ENCODE results near the gene CYB561. TPM values are rescaled to one million over a fixed set of nuclear protein-coding genes. Genes with fewer than 3 reads are reported as not detected.

CYB561 gene
- total RNA-seq, 2 donors from 2014 or later: 76.9 to 170 TPM

- Histone ChIP-seq H3K27me3 (replicated peaks; ENCODE audit: insufficient read depth) (no peaks in the 10 kb centered on the region), H3K4me1 (replicated peaks) (no peaks in the 10 kb centered on the region), H3K36me3 (no peaks in the 10 kb centered on the region), H3K4me3 (no peak overlapping the region), H3K27ac (no peak overlapping the region), H3K9me3 (no peaks in the 10 kb centered on the region)
- intact Hi-C loops (cut with DNase I): no loop called here
- WGBS: 51% methylated on average over 4 of the region's 4 CpGs
- TF ChIP-seq POLR2AphosphoS5 (IDR thresholded peaks at IDR 0.05) (no peak), CTCF (IDR thresholded peaks at IDR 0.05) (no peak), POLR2A (IDR thresholded peaks at IDR 0.05) (no peak)
- DNase-seq (ENCODE audit: low spot score): no peak
Measured at GRCh38 chr17:63399856-63400255, 46.2 kb downstream of the CYB561 start.

GRCh38 chr17:63399316-63399715 is 46.8 kb downstream of the CYB561 start:
- H3K4me3 ChIP-seq: no peak overlapping the region
- WGBS: 30% methylated on average over 3 of the region's 3 CpGs
- intact Hi-C loops (cut with DNase I): no loop called here
- H3K27me3 ChIP-seq (replicated peaks; ENCODE audit: insufficient read depth): no peaks in the 10 kb centered on the region
- no peaks in the 10 kb centered on the region for H3K4me1 ChIP-seq (replicated peaks)
- H3K36me3 ChIP-seq: no peaks in the 10 kb centered on the region
- DNase-seq (ENCODE audit: low spot score): no peak
- no peak overlapping the region for H3K27ac ChIP-seq
- H3K9me3 ChIP-seq: no peaks in the 10 kb centered on the region
- no peak for TF ChIP-seq POLR2AphosphoS5 (IDR thresholded peaks at IDR 0.05)
- TF ChIP-seq POLR2A (IDR thresholded peaks at IDR 0.05): no peak
- TF ChIP-seq CTCF (IDR thresholded peaks at IDR 0.05): no peak

- H3K27ac ChIP-seq: no peak overlapping the region
- intact Hi-C loops (cut with DNase I): no loop called here
- no peaks in the 10 kb centered on the region for H3K4me1 ChIP-seq (replicated peaks)
- no peak for DNase-seq (ENCODE audit: low spot score)
- no peak overlapping the region for H3K4me3 ChIP-seq
- WGBS: 68% methylated on average over 4 of the region's 4 CpGs
- no peaks in the 10 kb centered on the region for H3K27me3 ChIP-seq (replicated peaks; ENCODE audit: insufficient read depth)
- no peaks in the 10 kb centered on the region for H3K9me3 ChIP-seq
- TF ChIP-seq POLR2AphosphoS5 (IDR thresholded peaks at IDR 0.05) (no peak), CTCF (IDR thresholded peaks at IDR 0.05) (no peak), POLR2A (IDR thresholded peaks at IDR 0.05) (no peak)
- H3K36me3 ChIP-seq: no peaks in the 10 kb centered on the region
Measured at GRCh38 chr17:63398680-63399079, 47.4 kb downstream of the CYB561 start.

- no peak overlapping the region for H3K4me3 ChIP-seq
- H3K27me3 ChIP-seq (replicated peaks; ENCODE audit: insufficient read depth): no peaks in the 10 kb centered on the region
- TF ChIP-seq POLR2AphosphoS5 (IDR thresholded peaks at IDR 0.05) (no peak), POLR2A (IDR thresholded peaks at IDR 0.05) (no peak), CTCF (IDR thresholded peaks at IDR 0.05) (no peak)
- DNase-seq (ENCODE audit: low spot score): no peak
- WGBS: 85% methylated on average over 6 of the region's 6 CpGs
- H3K4me1 ChIP-seq (replicated peaks): no peaks in the 10 kb centered on the region
- no peaks in the 10 kb centered on the region for H3K9me3 ChIP-seq
- no peak overlapping the region for H3K27ac ChIP-seq
- no peaks in the 10 kb centered on the region for H3K36me3 ChIP-seq
- intact Hi-C loops (cut with DNase I): no loop called here
Measured at GRCh38 chr17:63395075-63395805, 50.9 kb downstream of the CYB561 start.

GRCh38 chr17:63390090-63390489 is 56.0 kb downstream of the CYB561 start:
- intact Hi-C loops (cut with DNase I): no loop called here

More at GRCh38 chr17:63390090-63390489, 56.0 kb downstream of the CYB561 start:
- Histone ChIP-seq H3K36me3 (no peaks in the 10 kb centered on the region), H3K27me3 (replicated peaks; ENCODE audit: insufficient read depth) (no peaks in the 10 kb centered on the region), H3K27ac (no peak overlapping the region), H3K4me3 (no peak overlapping the region), H3K4me1 (replicated peaks) (no peaks in the 10 kb centered on the region), H3K9me3 (no peaks in the 10 kb centered on the region)
- 94% methylated on average over 5 of the region's 5 CpGs for WGBS
- DNase-seq (ENCODE audit: low spot score): no peak
- no peak for TF ChIP-seq POLR2AphosphoS5 (IDR thresholded peaks at IDR 0.05)
- no peak for TF ChIP-seq POLR2A (IDR thresholded peaks at IDR 0.05)
- TF ChIP-seq CTCF (IDR thresholded peaks at IDR 0.05): no peak
